GM21576 (cell line): ENCODE measurements around the gene DIPK2B.

Source experiments
- ATAC-seq: cut with Tn5 transposase; IDR thresholded peaks from one replicate; pipeline ENCODE4 v1.9.1; 2021; ENCODE audit warnings: mild to moderate bottlenecking, moderate library complexity; ENCODE audit not compliant: unreplicated experiment

DIPK2B gene

DNA sequence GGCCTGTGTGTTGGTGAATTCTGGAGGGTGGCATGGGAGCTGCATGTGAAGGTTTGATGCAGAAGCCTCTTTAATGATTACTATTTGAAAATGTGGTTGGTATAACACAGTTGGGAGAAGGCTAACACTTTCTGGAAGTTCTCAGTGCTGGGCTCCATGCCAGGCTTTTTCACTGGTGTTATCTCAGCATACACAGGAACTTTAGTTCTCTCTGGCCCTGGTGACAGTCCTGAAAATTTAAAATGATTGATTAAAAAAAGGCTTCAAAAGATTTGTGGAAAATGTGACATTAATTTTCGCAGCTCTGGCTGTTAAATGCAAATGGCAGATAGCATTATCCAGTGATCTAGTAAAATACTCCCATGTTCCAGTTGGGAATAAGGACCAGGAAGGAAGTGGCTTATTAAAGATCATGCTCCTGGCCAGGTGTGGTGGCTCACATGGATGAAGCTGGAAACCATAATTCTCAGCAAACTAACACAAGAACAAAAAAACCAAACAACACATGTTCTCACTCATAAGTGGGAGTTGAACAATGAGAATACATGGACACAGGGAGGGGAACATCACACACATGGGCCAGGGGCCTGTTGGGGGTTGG lies 36.6 kb downstream of the DIPK2B start:
- no peak for ATAC-seq

GRCh38 chrX:45157647-45158046 lies 43.0 kb downstream of the DIPK2B start:
- no peak for ATAC-seq

DNA sequence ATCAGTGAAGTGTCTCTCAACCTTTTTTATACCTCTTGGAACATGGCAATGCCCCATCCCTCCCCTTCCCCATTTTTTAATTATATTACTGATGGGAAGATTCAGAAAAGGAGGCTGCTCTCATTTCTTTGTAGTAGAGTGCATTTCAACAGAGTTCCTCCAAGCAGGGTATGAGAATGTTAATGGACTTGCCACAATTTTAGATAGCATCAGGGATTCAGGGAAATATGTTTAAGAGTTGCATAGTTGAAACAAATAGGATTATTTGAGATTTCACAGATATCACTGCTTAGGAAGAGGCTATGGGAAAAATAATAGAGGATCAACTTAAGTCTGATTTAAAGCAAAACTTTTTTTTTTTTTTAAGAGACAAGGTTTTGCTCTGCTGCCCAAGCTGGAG lies 46.2 kb downstream of the DIPK2B start:
- ATAC-seq, result no peak

GRCh38 chrX:45154033-45154360 lies 46.7 kb downstream of the DIPK2B start:
- no peak for ATAC-seq
